H1 (cell line): ENCODE data around the gene BSDC1. TPM values are rescaled to one million over a fixed set of nuclear protein-coding genes. Genes with fewer than 3 reads are reported as not detected.

Source experiments
- CTCF ChIA-PET: fragments of 300-600 bp; sonication (Branson Sonifier 250); formaldehyde crosslinking; loops from one replicate; lab custom pipeline; 2021; ENCODE audit not compliant: partially characterized antibody; lab: Charles Lee
- POLR2A ChIA-PET: fragments of 300-600 bp; sonication (Branson Sonifier 250); formaldehyde crosslinking; loops from one replicate; lab custom pipeline; 2021; ENCODE audit warnings: inconsistent platforms; ENCODE audit not compliant: partially characterized antibody; lab: Charles Lee
- DNase-seq, 2 experiments: peaks; one replicate each; pipeline versions ENCODE4 v3.0.0 to v3.0.0-alpha.2; 2010 to 2022; ENCODE audit warnings: low spot score in 2 of 2, low read depth in 1 of 2, mixed read lengths in 1 of 2
- FAIRE-seq: peaks from 2 replicates; lab custom pipeline; 2011; peaks lifted over from hg19 to GRCh38; lab: Jason Lieb, UNC
- H2AFZ ChIP-seq: 2 replicates; pipeline ENCODE4 v1.8.1; 2012; ENCODE audit warnings: low read length, inconsistent platforms
- H2AK5ac ChIP-seq: 2 replicates; pipeline ENCODE4 v1.6.1; 2013; ENCODE audit warnings: low read depth, low read length
- H2BK120ac ChIP-seq: replicated peaks from 2 replicates; pipeline ENCODE3; 2013; ENCODE audit warnings: low read depth, low read length, inconsistent platforms
- H2BK12ac ChIP-seq: 2 replicates; pipeline ENCODE4 v1.6.1; 2013; ENCODE audit warnings: low read depth, low read length
- H2BK15ac ChIP-seq: 2 replicates; pipeline ENCODE4 v1.6.1; 2013; ENCODE audit warnings: low read length
- H2BK20ac ChIP-seq: 2 replicates; pipeline ENCODE4 v1.6.1; 2013; ENCODE audit warnings: low read length
- H2BK5ac ChIP-seq: 2 replicates; pipeline ENCODE4 v1.6.1; 2013; ENCODE audit warnings: low read depth, low read length
- H3K14ac ChIP-seq: 2 replicates; pipeline ENCODE4 v1.6.1; 2013; ENCODE audit warnings: inconsistent platforms; ENCODE audit not compliant: insufficient read length
- H3K18ac ChIP-seq: 2 replicates; pipeline ENCODE4 v1.6.1; 2013; ENCODE audit warnings: low read length; ENCODE audit errors: extremely low read depth
- H3K23ac ChIP-seq: 2 replicates; pipeline ENCODE4 v1.6.1; 2013; ENCODE audit warnings: inconsistent platforms; ENCODE audit not compliant: insufficient read length
- H3K23me2 ChIP-seq: 2 replicates; pipeline ENCODE4 v1.6.1; 2013; ENCODE audit warnings: low read depth, low read length
- H3K27ac ChIP-seq: 2 replicates; pipeline ENCODE4 v1.6.1; 2011; ENCODE audit warnings: low read depth, low read length, inconsistent platforms
- H3K27me3 ChIP-seq, 4 experiments: replicated peaks in 1 of 4; 1 replicate in 1 of 4; 2 replicates in 3 of 4; pipeline versions ENCODE4 v1.6.1 to v1.8.1; 2011 to 2013; ENCODE audit warnings: low read length in 3 of 4, mild to moderate bottlenecking in 3 of 4, inconsistent platforms in 2 of 4, mixed read lengths in 2 of 4, moderate library complexity in 1 of 4; ENCODE audit not compliant: control insufficient read depth in 3 of 4, insufficient read depth in 3 of 4; ENCODE audit errors: extremely low read depth in 1 of 4
- H3K36me3 ChIP-seq, 4 experiments: 2 replicates each; pipeline versions ENCODE4 v1.6.1 to v1.8.1; 2011 to 2013; ENCODE audit warnings: mild to moderate bottlenecking in 4 of 4, low read length in 3 of 4, moderate library complexity in 2 of 4, control low read depth in 1 of 4, inconsistent platforms in 1 of 4; ENCODE audit not compliant: insufficient read depth in 4 of 4, control insufficient read depth in 2 of 4
- H3K4ac ChIP-seq: replicated peaks from 2 replicates; pipeline ENCODE3; 2013; ENCODE audit warnings: low read length, low read depth, mixed read lengths, inconsistent platforms; ENCODE audit not compliant: insufficient read length
- H3K4me1 ChIP-seq, 4 experiments: replicated peaks in 1 of 4; 1 replicate in 1 of 4; 2 replicates in 3 of 4; pipeline versions ENCODE4 v1.6.1 to v1.8.1; 2011 to 2013; ENCODE audit warnings: low read length in 3 of 4, inconsistent platforms in 2 of 4, mixed read lengths in 1 of 4; ENCODE audit not compliant: insufficient read depth in 4 of 4, control insufficient read depth in 3 of 4
- H3K4me2 ChIP-seq, 2 experiments: 2 replicates each; pipeline versions ENCODE4 v1.6.1 to v1.8.1; 2011 to 2013; ENCODE audit warnings: low read depth in 2 of 2, low read length in 2 of 2, control low read depth in 1 of 2, inconsistent platforms in 1 of 2, mild to moderate bottlenecking in 1 of 2; ENCODE audit not compliant: insufficient read depth in 1 of 2
- H3K4me3 ChIP-seq, 4 experiments: fragments of 200-600, 300-600 bp in 1 of 4; sonication (generic), shearing (Covaris generic), sonication (Bioruptor Twin) in 1 of 4; 2 replicates each; pipeline versions ENCODE4 v1.5.1 to v1.8.1; 2011 to 2016; ENCODE audit warnings: low read length in 4 of 4, low read depth in 3 of 4, control low read depth in 2 of 4, inconsistent platforms in 2 of 4, mild to moderate bottlenecking in 2 of 4, mixed read lengths in 1 of 4, moderate library complexity in 1 of 4; ENCODE audit not compliant: insufficient read depth in 2 of 4; ENCODE audit errors: extremely low read depth in 1 of 4
- H3K56ac ChIP-seq: replicated peaks from 2 replicates; pipeline ENCODE3; 2013; ENCODE audit warnings: low read depth, mild to moderate bottlenecking, mixed read lengths, low read length, inconsistent platforms; ENCODE audit not compliant: insufficient read length
- H3K79me1 ChIP-seq: 2 replicates; pipeline ENCODE4 v1.6.1; 2013; ENCODE audit warnings: low read depth, low read length, control low read depth
- H3K79me2 ChIP-seq, 2 experiments: 2 replicates each; pipeline versions ENCODE4 v1.6.1 to v1.8.1; 2012 to 2013; ENCODE audit warnings: low read length in 2 of 2, mild to moderate bottlenecking in 2 of 2, inconsistent platforms in 1 of 2; ENCODE audit not compliant: insufficient read depth in 2 of 2, control insufficient read depth in 1 of 2
- H3K9ac ChIP-seq, 4 experiments: replicated peaks in 1 of 4; 1 replicate in 1 of 4; 2 replicates in 3 of 4; pipeline versions ENCODE4 v1.6.1 to v1.8.1; 2011 to 2013; ENCODE audit warnings: low read depth in 3 of 4, low read length in 3 of 4, control low read depth in 2 of 4, mild to moderate bottlenecking in 2 of 4, moderate library complexity in 2 of 4, inconsistent platforms in 1 of 4; ENCODE audit errors: extremely low read depth in 1 of 4
- H3K9me3 ChIP-seq, 2 experiments: 2 replicates each; pipeline versions ENCODE4 v1.6.1 to v1.8.1; 2012 to 2013; ENCODE audit warnings: mild to moderate bottlenecking in 2 of 2, moderate library complexity in 2 of 2, control low read depth in 1 of 2, inconsistent platforms in 1 of 2, low read depth in 1 of 2, low read length in 1 of 2, mixed read lengths in 1 of 2; ENCODE audit not compliant: insufficient read depth in 2 of 2
- H4K20me1 ChIP-seq, 2 experiments: replicated peaks in 1 of 2; 2 replicates each; pipeline versions ENCODE3 to v1.8.1; 2011 to 2013; ENCODE audit warnings: inconsistent platforms in 2 of 2, low read length in 2 of 2, mild to moderate bottlenecking in 1 of 2; ENCODE audit not compliant: insufficient read depth in 2 of 2, control insufficient read depth in 1 of 2
- H4K5ac ChIP-seq: 2 replicates; pipeline ENCODE4 v1.6.1; 2013; ENCODE audit warnings: low read length, low read depth, mixed read lengths, inconsistent platforms; ENCODE audit not compliant: insufficient read length
- H4K8ac ChIP-seq: 2 replicates; pipeline ENCODE4 v1.8.0; 2013; ENCODE audit warnings: mild to moderate bottlenecking, moderate library complexity, low read length, inconsistent platforms; ENCODE audit not compliant: insufficient read depth; ENCODE audit errors: extremely low read depth
- H4K91ac ChIP-seq: replicated peaks from 2 replicates; pipeline ENCODE3; 2013; ENCODE audit warnings: low read length, mixed read lengths, inconsistent platforms; ENCODE audit not compliant: insufficient read length
- ASH2L ChIP-seq: fragments of 200-600, 300-600 bp; sonication (generic); IDR thresholded peaks from one replicate; pipeline ENCODE4 v1.7.1; 2017; ENCODE audit warnings: low read length
- CEBPB ChIP-seq: IDR thresholded peaks from 2 replicates; pipeline ENCODE4 v1.6.1; 2012; ENCODE audit warnings: low read depth, low read length
- CHD1 ChIP-seq: IDR thresholded peaks from 2 replicates; pipeline ENCODE4 v1.6.1; 2012; ENCODE audit warnings: low read depth, low read length, improper control_type of control experiment
- EGR1 ChIP-seq: IDR thresholded peaks from 2 replicates; pipeline ENCODE4 v1.6.1; 2011; ENCODE audit warnings: low read depth, low read length, borderline replicate concordance
- EZH2 ChIP-seq: fragments of 200-600 bp; sonication (generic); IDR thresholded peaks from 2 replicates; pipeline ENCODE4 v1.7.1; 2012; ENCODE audit warnings: low read depth, mild to moderate bottlenecking, moderate library complexity, low read length, inconsistent platforms; ENCODE audit not compliant: severe bottlenecking
- GABPA ChIP-seq: IDR thresholded peaks from 2 replicates; pipeline ENCODE4 v1.6.1; 2011; ENCODE audit warnings: mild to moderate bottlenecking, low read length, moderate library complexity, borderline replicate concordance; ENCODE audit not compliant: insufficient read depth
- JUND ChIP-seq: IDR thresholded peaks from 2 replicates; pipeline ENCODE4 v1.6.1; 2011; ENCODE audit warnings: mild to moderate bottlenecking, improper control_type of control experiment, low read length
- KDM5A ChIP-seq: fragments of 200-600 bp; IDR thresholded peaks from 2 replicates; pipeline ENCODE4 v1.7.1; 2012; ENCODE audit warnings: mild to moderate bottlenecking, low read length, inconsistent platforms, mixed read lengths
- MAFK ChIP-seq: IDR thresholded peaks from 2 replicates; pipeline ENCODE4 v1.6.1; 2012; ENCODE audit warnings: low read depth, mild to moderate bottlenecking, improper control_type of control experiment, low read length
- RAD21 ChIP-seq, 2 experiments: IDR thresholded peaks in 1 of 2; conservative IDR thresholded peaks in 1 of 2; 2 replicates each; pipeline ENCODE4 v1.6.1; 2011; ENCODE audit warnings: low read depth in 2 of 2, low read length in 2 of 2, improper control_type of control experiment in 1 of 2, inconsistent platforms in 1 of 2, mild to moderate bottlenecking in 1 of 2, moderate library complexity in 1 of 2
- RBBP5 ChIP-seq: IDR thresholded peaks from 2 replicates; pipeline ENCODE4 v1.7.1; 2012; ENCODE audit warnings: low read depth, mild to moderate bottlenecking, inconsistent platforms, low read length, moderate library complexity, borderline replicate concordance
- RXRA ChIP-seq: IDR thresholded peaks from 2 replicates; pipeline ENCODE4 v1.6.1; 2011; ENCODE audit warnings: low read depth, mild to moderate bottlenecking, low read length, moderate library complexity; ENCODE audit not compliant: insufficient read depth
- SP2 ChIP-seq: IDR thresholded peaks from 2 replicates; pipeline ENCODE4 v1.6.1; 2012; ENCODE audit warnings: mild to moderate bottlenecking, low read length, inconsistent platforms
- TCF12 ChIP-seq: IDR thresholded peaks from 2 replicates; pipeline ENCODE4 v1.6.1; 2011; ENCODE audit warnings: low read depth, mild to moderate bottlenecking, low read length
- WGBS, 2 experiments: shearing (Covaris generic) in 1 of 2; methylation state at CpG; one replicate each; pipeline versions ENCODE4 v1.1.6 to v1.1.7; 2013 to 2015; ENCODE audit warnings: low lambda C conversion rate in 2 of 2, mixed read lengths in 2 of 2, inconsistent platforms in 1 of 2, low coverage in 1 of 2, missing lambda C conversion rate in 1 of 2; ENCODE audit not compliant: insufficient replicate concordance in 2 of 2, insufficient coverage in 1 of 2, insufficient read length in 1 of 2; ENCODE audit errors: extremely low coverage in 1 of 2, missing lambda C conversion rate in 1 of 2; 5-methylcytosine and 5-hydroxymethylcytosine counted together
- polyA plus RNA-seq, 7 experiments: library from polyadenylated mRNA; depleted of rRNA in 3 of 7; stranded (reverse) in 5 of 7; unstranded in 2 of 7; fragments of >200 nt in 5 of 7; fragments of 200-250 nt in 2 of 7; gene quantifications; 1 replicate in 5 of 7; 2 replicates in 1 of 7; 4 replicates in 1 of 7; pipeline versions ENCODE4 v1.2.1 to v1.2.3, GENCODE V29; 2011 to 2013; ENCODE audit warnings: missing spikeins in 2 of 7, mixed read lengths in 2 of 7
- total RNA-seq: library from RNA; stranded (reverse); fragmentation: NEBNext Ultra II Directional; extraction: Animal tissue kit (Norgen Biotek cat#: 25700); gene quantifications from 2 replicates; pipeline ENCODE4 v1.2.1, GENCODE V29; 2021

The BSDC1 gene
- total and polyA plus RNA-seq, 2 of the 8 experiments (the other 6 are each of a cell fraction or from before 2014, with no cell fraction given), result 24.8 to 40.7 TPM

DNA sequence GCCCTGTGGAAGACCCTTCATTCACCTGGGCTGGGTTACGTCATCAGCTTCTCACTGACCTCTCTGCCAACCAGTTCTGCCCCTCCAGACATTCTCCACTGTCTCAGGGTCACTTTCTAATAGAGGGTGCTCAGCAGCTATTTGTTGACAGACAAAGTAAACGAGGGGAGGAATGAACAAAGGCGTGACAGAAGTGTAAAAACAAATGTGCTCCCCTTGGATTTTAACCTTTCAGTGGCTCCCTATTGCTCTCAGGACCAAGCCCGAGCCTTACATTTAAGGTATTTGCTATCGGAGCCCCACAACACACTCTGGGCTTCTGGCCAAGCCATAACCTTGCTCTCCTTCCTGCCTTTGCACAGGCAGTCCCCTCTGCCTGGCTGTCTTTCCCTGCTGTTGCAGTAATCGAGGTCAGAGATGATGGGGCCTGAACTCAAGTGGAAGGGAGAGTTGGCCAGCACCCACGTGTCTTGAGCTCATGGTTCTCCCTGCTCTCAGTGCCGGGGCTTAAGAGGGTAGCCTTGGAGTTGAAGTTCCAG, 48.9 kb downstream of the BSDC1 start:
- Histone ChIP-seq H2BK5ac (no peak overlapping the region), H3K14ac (peak overlapping the region; percentile 85), H4K91ac (no peak overlapping the region), H3K23me2 (no peaks in the 10 kb centered on the region), H3K9ac (no peak overlapping the region), H2BK20ac (no peak overlapping the region), H2BK12ac (no peak overlapping the region), H2BK120ac (no peak overlapping the region), H3K56ac (no peak overlapping the region), H2BK15ac (0 out of 2 replicates have a peak overlapping the region, but pooled peaks have one; percentile 61), H3K27ac (no peak overlapping the region), H3K18ac (no peak overlapping the region), H2AFZ (no peak overlapping the region), H3K4ac (no peak overlapping the region), H3K23ac (no peak overlapping the region), H3K4me3 (no peak overlapping the region), H3K79me1 (no peaks in the 10 kb centered on the region), H2AK5ac (no peak overlapping the region), H3K79me2 (no peaks in the 10 kb centered on the region), H3K9me3 (peaks cover under 1 to 6% of the 10 kb centered on the region in 2 experiments; a peak in 3 of 4 replicates), H3K36me3 (no peaks in the 10 kb centered on the region), H4K20me1 (no peaks in the 10 kb centered on the region), H3K27me3 (peaks cover 1 to 12% (median 8%) of the 10 kb centered on the region in 4 experiments), H3K4me1 (peaks cover 0 to 6% (median 3%) of the 10 kb centered on the region in 4 experiments; a peak in 5 of 7 replicates), H3K4me2 (no peak overlapping the region), H4K5ac (no peak overlapping the region), H4K8ac (no peak overlapping the region; the same call in 1 of the 2 replicates)
- ChIA-PET CTCF (interaction anchor here (1.1 kb wide), 1 partner anchor 130 kb away, joined by 4 read pairs; no protein-coding TSS in a partner anchor), POLR2A (interaction anchor here (0.9 to 17.1 kb wide), 6 partner anchors 12 to 105 kb away, joined by 3 to 321 read pairs (median 4); partner anchors contain the start of genes BSDC1, FAM229A, MARCKSL1 and TSSK3)
- no peak for FAIRE-seq
- no peak for DNase-seq
- WGBS, 2 experiments, result 86% methylated on average over 8 of the region's 8 CpGs; no CpG with 5 or more reads in 1 of the 2 experiments
- TF ChIP-seq EGR1 (no peak), CEBPB (no peak), JUND (no peak), GABPA (no peak), ASH2L (no peak), RXRA (no peak), KDM5A (no peak), SP2 (no peak), MAFK (no peak), CHD1 (no peak), EZH2 (no peak), RAD21 (IDR thresholded peaks at IDR 0.05 in 1 of 2, conservative IDR thresholded peaks at IDR 0.05 in 1 of 2; ENCODE audit: low read depth in 2 of 2, low read length in 2 of 2) (no peak), TCF12 (no peak), RBBP5 (no peak)
